Amniotic epithelial cell (primary cell): Measurements from ENCODE around the gene RNF138.
"Not testable (repeated sequence)": the region's sequence is repeated elsewhere in the genome, so short reads cannot be mapped to it uniquely, and the experiment has no call there.

ENCODE experiments used
- DNase-seq: peaks from one replicate; pipeline ENCODE4 v3.0.0-alpha.2; 2010; ENCODE audit warnings: low read depth

Gene RNF138

GRCh38 chr18:32091724-32092421, at the start of gene RNF138:
Gene RNF138 (plus strand): TSS chr18:32091874. CDS start chr18:32092777, 903 bp downstream.
- peak; percentile 81 for DNase-seq

- no peak for DNase-seq
These were observed 49.3 kb upstream of the RNF138 start for GRCh38 chr18:32042337-32042736.

- peak; percentile 24 for DNase-seq
These were observed 43.1 kb upstream of the RNF138 start for GRCh38 chr18:32048507-32049091.

- DNase-seq: peak; percentile 46
These were observed 42.1 kb upstream of the RNF138 start for GRCh38 chr18:32049393-32050171.

- no peak for DNase-seq
These were observed 34.9 kb upstream of the RNF138 start for GRCh38 chr18:32056613-32057358.

- no peak for DNase-seq
These were observed 34.0 kb upstream of the RNF138 start for GRCh38 chr18:32057624-32058165.

- no peak for DNase-seq
These were observed 31.6 kb upstream of the RNF138 start for GRCh38 chr18:32060026-32060425.

GRCh38 chr18:32067375-32068167, 24.1 kb upstream of the RNF138 start:
- no peak for DNase-seq

GRCh38 chr18:32072321-32072720, 19.4 kb upstream of the RNF138 start:
- no peak for DNase-seq

GRCh38 chr18:32074206-32074605, 17.5 kb upstream of the RNF138 start:
- no peak for DNase-seq

GRCh38 chr18:32078845-32079244, 12.8 kb upstream of the RNF138 start:
- no peak for DNase-seq

- no peak for DNase-seq
These were observed 9.8 kb upstream of the RNF138 start for GRCh38 chr18:32081881-32082280.

- DNase-seq: no peak
These were observed 7.9 kb upstream of the RNF138 start for GRCh38 chr18:32083781-32084180.

GRCh38 chr18:32086881-32087280, 4.8 kb upstream of the RNF138 start:
- no peak for DNase-seq

GRCh38 chr18:32090831-32091230, 843 bp upstream of the RNF138 start:
- DNase-seq: not testable (repeated sequence)

- DNase-seq: no peak
These were observed 350 bp upstream of the RNF138 start for GRCh38 chr18:32091325-32091723.

- peak; percentile 94 for DNase-seq
These were observed 888 bp downstream of the RNF138 start for GRCh38 chr18:32092422-32093101.

- peak; percentile 57 for DNase-seq
These were observed 1.4 kb downstream of the RNF138 start for GRCh38 chr18:32093102-32093511.

GRCh38 chr18:32093523-32093922, 1.8 kb downstream of the RNF138 start:
- peak; percentile 24 for DNase-seq

GRCh38 chr18:32095192-32095899, 3.7 kb downstream of the RNF138 start:
- DNase-seq: no peak
